Naive thymus-derived CD4-positive, alpha-beta T cell (primary cell): Measurements from ENCODE around the gene AP4E1. TPM values are rescaled to one million over a fixed set of nuclear protein-coding genes. Genes with fewer than 3 reads are reported as not detected.
A peak's percentile ranks its signal among the peaks of the same experiment; 100 is the strongest.

Experiments used
- ATAC-seq: fragments of 150-1000 bp; cut with Tn5 transposase; 2 replicates; pipeline ENCODE4 v1.10.0; 2021; ENCODE audit warnings: mild to moderate bottlenecking, moderate library complexity
- CTCF ChIA-PET: fragments of 350-600 bp; sonication (Branson Sonifier 250); formaldehyde crosslinking; loops from one replicate; lab custom pipeline; 2021; ENCODE audit warnings: antibody characterized with exemption; lab: Charles Lee
- POLR2A ChIA-PET: fragments of 350-600 bp; sonication (Branson Sonifier 250); formaldehyde crosslinking; loops from one replicate; lab custom pipeline; 2021; ENCODE audit warnings: antibody characterized with exemption, inconsistent platforms; lab: Charles Lee
- DNase-seq, 9 donors: peaks; one replicate each; pipeline versions ENCODE4 v3.0.0 to v3.0.0-alpha.2; 2020 to 2022; ENCODE audit warnings: mixed read lengths in 1 of 9
- H3K27ac ChIP-seq: one replicate; pipeline ENCODE4 v1.7.0; 2013; ENCODE audit warnings: mild to moderate bottlenecking, low read depth, low read length, moderate library complexity
- H3K27me3 ChIP-seq, 2 donors: one replicate each; pipeline ENCODE4 v1.7.0; 2013; ENCODE audit warnings: low read length in 2 of 2, mild to moderate bottlenecking in 2 of 2, moderate library complexity in 2 of 2; ENCODE audit not compliant: control insufficient read depth in 2 of 2, insufficient read depth in 2 of 2
- H3K36me3 ChIP-seq, 3 experiments: 1 replicate in 2 of 3; 2 replicates in 1 of 3; pipeline ENCODE4 v1.7.0; 2013; ENCODE audit warnings: low read length in 3 of 3, mild to moderate bottlenecking in 3 of 3, moderate library complexity in 1 of 3; ENCODE audit not compliant: insufficient read depth in 3 of 3, control insufficient read depth in 2 of 3
- H3K4me1 ChIP-seq, 2 donors: one replicate each; pipeline ENCODE4 v1.7.0; 2013; ENCODE audit warnings: low read length in 2 of 2, mild to moderate bottlenecking in 2 of 2, moderate library complexity in 1 of 2; ENCODE audit not compliant: control insufficient read depth in 2 of 2, insufficient read depth in 2 of 2
- H3K4me3 ChIP-seq: 2 replicates; pipeline ENCODE4 v1.7.0; 2013; ENCODE audit warnings: mild to moderate bottlenecking, low read length
- H3K9me3 ChIP-seq, 3 experiments: 1 replicate in 2 of 3; 2 replicates in 1 of 3; pipeline ENCODE4 v1.7.0; 2013; ENCODE audit warnings: low read length in 3 of 3; ENCODE audit not compliant: control insufficient read depth in 2 of 3
- H3K27ac Mint-ChIP-seq, 9 donors: one replicate each; pipeline ENCODE4 v1.8.0; 2020 to 2022; ENCODE audit warnings: mixed read lengths in 9 of 9, mild to moderate bottlenecking in 8 of 9, moderate library complexity in 5 of 9, inconsistent platforms in 2 of 9
- H3K27me3 Mint-ChIP-seq, 5 donors: one replicate each; pipeline ENCODE4 v1.8.0; 2021 to 2022; ENCODE audit warnings: mixed read lengths in 5 of 5, mild to moderate bottlenecking in 1 of 5
- H3K36me3 Mint-ChIP-seq, 5 donors: one replicate each; pipeline ENCODE4 v1.8.0; 2020 to 2022; ENCODE audit warnings: mixed read lengths in 5 of 5, mild to moderate bottlenecking in 3 of 5, inconsistent platforms in 1 of 5
- H3K4me1 Mint-ChIP-seq, 7 donors: one replicate each; pipeline ENCODE4 v1.8.0; 2020 to 2022; ENCODE audit warnings: mixed read lengths in 7 of 7, mild to moderate bottlenecking in 3 of 7, inconsistent platforms in 1 of 7
- H3K4me3 Mint-ChIP-seq, 10 donors: one replicate each; pipeline ENCODE4 v1.8.0; 2020 to 2022; ENCODE audit warnings: mild to moderate bottlenecking in 10 of 10, mixed read lengths in 10 of 10, moderate library complexity in 6 of 10, inconsistent platforms in 2 of 10
- H3K9me3 Mint-ChIP-seq, 11 donors: one replicate each; pipeline ENCODE4 v1.8.0; 2020 to 2022; ENCODE audit warnings: mixed read lengths in 11 of 11, mild to moderate bottlenecking in 4 of 11, inconsistent platforms in 1 of 11, moderate library complexity in 1 of 11
- intact Hi-C, 2 donors: fragments of 100-400 bp; cut with micrococcal nuclease; formaldehyde crosslinking; loops; one replicate each; pipeline ENCODE4 v1.15.1; 2023
- polyA plus RNA-seq, 2 donors: library from polyadenylated mRNA; unstranded; fragments of 300-500 nt; fragmentation: Illumina TruSeq; gene quantifications; one replicate each; pipeline ENCODE4 v1.2.3, GENCODE V29; 2021
- total RNA-seq, 6 experiments: library from RNA in 5 of 6; stranded (reverse) in 5 of 6; gene quantifications; 1 replicate in 5 of 6; 2 replicates in 1 of 6; pipeline ENCODE4 v1.2.3 and lab custom pipeline; 2021 to 2026

The AP4E1 gene
- total and polyA plus RNA-seq, 7 experiments from 2014 or later: 3.0 to 13.8 (median 12.4) TPM

GRCh38 chr15:50879016-50879617, 29.4 kb upstream of the AP4E1 start:
- intact Hi-C loops: loop anchor here (5.0 to 10.0 kb wide), 2 partner anchors 257 to 304 kb away; no protein-coding TSS in a partner anchor
- ChIA-PET POLR2A (interaction anchor here (1.0 to 1.7 kb wide), 4 partner anchors 26 to 193 kb away, joined by 3 to 5 read pairs (median 4); partner anchors contain the start of genes AP4E1 and TRPM7), CTCF (interaction anchor here (0.6 to 1.0 kb wide), 2 partner anchors 202 to 438 kb away, joined by 3 to 4 read pairs; no protein-coding TSS in a partner anchor)
- no peak overlapping the region for H3K4me3 ChIP-seq
- H3K9me3 ChIP-seq: no peaks in the 10 kb centered on the region
- H3K27ac ChIP-seq: no peak overlapping the region
- Mint-ChIP-seq H3K27ac (peak overlapping the region in 1 of 9 donors; percentile 77), H3K27me3 (peaks cover 0 to 5% (median 0%) of the 10 kb centered on the region in 5 donors), H3K4me1 (peaks cover 9 to 65% (median 21%) of the 10 kb centered on the region in 7 donors), H3K9me3 (peaks cover 0 to 2% (median 0%) of the 10 kb centered on the region in 11 donors), H3K36me3 (no peaks in the 10 kb centered on the region), H3K4me3 (peak overlapping the region in 1 of 10 donors; percentile 51)
- H3K27me3 ChIP-seq: no peaks in the 10 kb centered on the region
- H3K36me3 ChIP-seq: no peaks in the 10 kb centered on the region
- DNase-seq (no peak), ATAC-seq (peak; percentile 33)
- H3K4me1 ChIP-seq: peaks cover 0 to 5% of the 10 kb centered on the region in 2 donors

GRCh38 chr15:50880206-50880605, 28.3 kb upstream of the AP4E1 start:
- CTCF ChIA-PET: interaction anchor here (0.6 kb wide), 1 partner anchor 148 kb away, joined by 3 read pairs; no protein-coding TSS in a partner anchor
- no peaks in the 10 kb centered on the region for H3K36me3 ChIP-seq
- H3K9me3 ChIP-seq: no peaks in the 10 kb centered on the region
- H3K27me3 ChIP-seq: no peaks in the 10 kb centered on the region
- ATAC-seq (no peak), DNase-seq (no peak)
- H3K27ac ChIP-seq: no peak overlapping the region
- H3K4me1 ChIP-seq: peaks cover 0 to 5% of the 10 kb centered on the region in 2 donors
- POLR2A ChIA-PET: interaction anchor here (0.7 to 1.7 kb wide), 2 partner anchors 194 to 523 kb away, joined by 5 read pairs; partner anchors contain the start of gene TRPM7
- H3K4me3 ChIP-seq: no peak overlapping the region
- Mint-ChIP-seq H3K27ac (peak overlapping the region in 6 of 9 donors; percentile 41 to 91 (median 56)), H3K4me1 (peaks cover 9 to 74% (median 21%) of the 10 kb centered on the region in 7 donors), H3K27me3 (peaks cover 0 to 3% (median 0%) of the 10 kb centered on the region in 5 donors), H3K36me3 (no peaks in the 10 kb centered on the region), H3K9me3 (peaks cover 0 to 2% (median 0%) of the 10 kb centered on the region in 11 donors), H3K4me3 (peak overlapping the region in 1 of 10 donors; percentile 53)
- intact Hi-C loops: loop anchor here in 1 of 2 donors (1.0 to 5.0 kb wide), 2 partner anchors 27 to 528 kb away; no protein-coding TSS in a partner anchor

GRCh38 chr15:50880651-50881114, 27.8 kb upstream of the AP4E1 start:
- H3K36me3 Mint-ChIP-seq: no peaks in the 10 kb centered on the region
- peaks cover 0 to 2% (median 0%) of the 10 kb centered on the region in 11 donors for H3K9me3 Mint-ChIP-seq
- H3K4me1 Mint-ChIP-seq: peaks cover 9 to 79% (median 21%) of the 10 kb centered on the region in 7 donors
- peak overlapping the region in 6 of 9 donors; percentile 48 to 91 (median 70) for H3K27ac Mint-ChIP-seq
- Histone ChIP-seq H3K36me3 (no peaks in the 10 kb centered on the region), H3K4me1 (peaks cover 0 to 5% of the 10 kb centered on the region in 2 donors), H3K4me3 (no peak overlapping the region), H3K27ac (no peak overlapping the region), H3K9me3 (no peaks in the 10 kb centered on the region), H3K27me3 (no peaks in the 10 kb centered on the region)
- CTCF ChIA-PET: interaction anchor here (0.6 kb wide), 1 partner anchor 148 kb away, joined by 3 read pairs; no protein-coding TSS in a partner anchor
- POLR2A ChIA-PET: interaction anchor here (1.7 kb wide), 1 partner anchor 194 kb away, joined by 5 read pairs; the partner anchor contains the start of gene TRPM7
- H3K4me3 Mint-ChIP-seq: peak overlapping the region in 1 of 10 donors; percentile 53
- intact Hi-C loops: loop anchor here in 1 of 2 donors (1.0 to 5.0 kb wide), 2 partner anchors 27 to 528 kb away; no protein-coding TSS in a partner anchor
- ATAC-seq (peak; percentile 42), DNase-seq (peak in 1 of 9 donors; percentile 0)
- H3K27me3 Mint-ChIP-seq: no peaks in the 10 kb centered on the region

- Mint-ChIP-seq H3K4me3 (peak overlapping the region in 1 of 10 donors; percentile 12), H3K27ac (peak overlapping the region in 5 of 9 donors; percentile 48 to 91 (median 80)), H3K4me1 (peaks cover 13 to 83% (median 24%) of the 10 kb centered on the region in 7 donors), H3K27me3 (no peaks in the 10 kb centered on the region), H3K36me3 (no peaks in the 10 kb centered on the region), H3K9me3 (peaks cover 0 to 2% (median 0%) of the 10 kb centered on the region in 11 donors)
- ChIA-PET POLR2A (no interaction called here), CTCF (no interaction called here)
- ATAC-seq (no peak), DNase-seq (no peak)
- Histone ChIP-seq H3K27me3 (no peaks in the 10 kb centered on the region), H3K9me3 (no peaks in the 10 kb centered on the region), H3K36me3 (no peaks in the 10 kb centered on the region), H3K4me1 (peaks cover 0 to 5% of the 10 kb centered on the region in 2 donors), H3K27ac (no peak overlapping the region), H3K4me3 (no peak overlapping the region)
- intact Hi-C loops: loop anchor here in 1 of 2 donors (5.0 kb wide), 1 partner anchor 529 kb away; no protein-coding TSS in a partner anchor
Observed at GRCh38 chr15:50881121-50882048, 27.1 kb upstream of the AP4E1 start.

GRCh38 chr15:50883903-50884302, 24.6 kb upstream of the AP4E1 start:
- intact Hi-C loops: loop anchor here in 1 of 2 donors (5.0 kb wide), 1 partner anchor 532 kb away; no protein-coding TSS in a partner anchor
- ChIA-PET CTCF (no interaction called here), POLR2A (no interaction called here)
- peaks cover 0 to 2% (median 0%) of the 10 kb centered on the region in 5 donors for H3K36me3 Mint-ChIP-seq
- Histone ChIP-seq H3K9me3 (no peaks in the 10 kb centered on the region), H3K36me3 (no peaks in the 10 kb centered on the region), H3K4me3 (no peak overlapping the region), H3K27ac (no peak overlapping the region), H3K27me3 (no peaks in the 10 kb centered on the region), H3K4me1 (no peaks in the 10 kb centered on the region)
- peak overlapping the region in 1 of 10 donors; percentile 66 for H3K4me3 Mint-ChIP-seq
- peak overlapping the region in 1 of 9 donors; percentile 53 for H3K27ac Mint-ChIP-seq
- H3K4me1 Mint-ChIP-seq: peaks cover 4 to 67% (median 15%) of the 10 kb centered on the region in 7 donors
- no peaks in the 10 kb centered on the region for H3K27me3 Mint-ChIP-seq
- no peak for ATAC-seq
- peak in 1 of 9 donors; percentile 34 for DNase-seq
- no peaks in the 10 kb centered on the region for H3K9me3 Mint-ChIP-seq
